Transverse colon (tissue), 4 donors: ENCODE data around the gene NUDT21.

Source experiments
- EP300 ChIP-seq: sonication (generic); formaldehyde crosslinking; IDR thresholded peaks from one replicate; pipeline ENCODE4 v1.6.1; 2017; ENCODE audit warnings: antibody characterized with exemption, low read depth
- POLR2A ChIP-seq: fragments of 450-650 bp; IDR thresholded peaks from one replicate; pipeline ENCODE4 v1.6.1; 2016; ENCODE audit warnings: antibody characterized with exemption, mild to moderate bottlenecking, moderate library complexity
- POLR2AphosphoS5 ChIP-seq, 3 donors: sonication (generic); formaldehyde crosslinking; IDR thresholded peaks; one replicate each; pipeline ENCODE4 v1.6.1; 2016; ENCODE audit warnings: antibody characterized with exemption in 3 of 3
- TF ChIP-seq, protein P1 (sequence below), 5 experiments: fragments of 200-600 bp in 3 of 5; fragments of 450-650 bp in 2 of 5; sonication (generic) in 3 of 5; IDR thresholded peaks; 1 replicate in 2 of 5; 2 replicates in 3 of 5; pipeline ENCODE4 v1.5.1; 2016 to 2017; ENCODE audit warnings: antibody characterized with exemption in 5 of 5, inconsistent platforms in 3 of 5, mild to moderate bottlenecking in 2 of 5, moderate library complexity in 1 of 5

DNA sequence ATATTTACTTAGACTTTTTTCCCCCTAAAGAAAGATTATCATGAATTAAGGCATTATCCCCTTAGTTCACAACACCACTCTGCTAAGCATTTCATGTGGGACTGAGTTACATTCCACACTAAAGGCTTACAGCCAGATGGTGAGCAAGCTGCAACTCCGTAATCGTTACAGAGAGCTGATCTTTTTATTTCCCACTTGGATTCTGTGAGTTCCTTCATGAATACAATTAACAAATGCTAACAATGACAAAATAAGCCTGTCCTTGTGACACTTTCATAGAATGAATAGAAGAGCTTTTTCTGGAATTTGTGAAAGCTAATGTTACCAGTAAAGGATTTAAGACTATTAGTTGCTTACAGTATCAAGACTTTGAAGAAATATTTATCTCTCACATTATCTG is 9.0 kb upstream of the NUDT21 start:
- TF ChIP-seq POLR2A (no peak), POLR2AphosphoS5 (IDR thresholded peaks at IDR 0.05) (no peak), EP300 (no peak)
- TF ChIP-seq, protein P1, sequence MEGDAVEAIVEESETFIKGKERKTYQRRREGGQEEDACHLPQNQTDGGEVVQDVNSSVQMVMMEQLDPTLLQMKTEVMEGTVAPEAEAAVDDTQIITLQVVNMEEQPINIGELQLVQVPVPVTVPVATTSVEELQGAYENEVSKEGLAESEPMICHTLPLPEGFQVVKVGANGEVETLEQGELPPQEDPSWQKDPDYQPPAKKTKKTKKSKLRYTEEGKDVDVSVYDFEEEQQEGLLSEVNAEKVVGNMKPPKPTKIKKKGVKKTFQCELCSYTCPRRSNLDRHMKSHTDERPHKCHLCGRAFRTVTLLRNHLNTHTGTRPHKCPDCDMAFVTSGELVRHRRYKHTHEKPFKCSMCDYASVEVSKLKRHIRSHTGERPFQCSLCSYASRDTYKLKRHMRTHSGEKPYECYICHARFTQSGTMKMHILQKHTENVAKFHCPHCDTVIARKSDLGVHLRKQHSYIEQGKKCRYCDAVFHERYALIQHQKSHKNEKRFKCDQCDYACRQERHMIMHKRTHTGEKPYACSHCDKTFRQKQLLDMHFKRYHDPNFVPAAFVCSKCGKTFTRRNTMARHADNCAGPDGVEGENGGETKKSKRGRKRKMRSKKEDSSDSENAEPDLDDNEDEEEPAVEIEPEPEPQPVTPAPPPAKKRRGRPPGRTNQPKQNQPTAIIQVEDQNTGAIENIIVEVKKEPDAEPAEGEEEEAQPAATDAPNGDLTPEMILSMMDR (IDR thresholded peaks at IDR 0.05) = no peak
